ENCODE data around the gene CD34.

The CD34 gene

GRCh38 chr1:207871117-207871649 is 39.7 kb downstream of the CD34 start:
- no peak for DNase-seq

DNA sequence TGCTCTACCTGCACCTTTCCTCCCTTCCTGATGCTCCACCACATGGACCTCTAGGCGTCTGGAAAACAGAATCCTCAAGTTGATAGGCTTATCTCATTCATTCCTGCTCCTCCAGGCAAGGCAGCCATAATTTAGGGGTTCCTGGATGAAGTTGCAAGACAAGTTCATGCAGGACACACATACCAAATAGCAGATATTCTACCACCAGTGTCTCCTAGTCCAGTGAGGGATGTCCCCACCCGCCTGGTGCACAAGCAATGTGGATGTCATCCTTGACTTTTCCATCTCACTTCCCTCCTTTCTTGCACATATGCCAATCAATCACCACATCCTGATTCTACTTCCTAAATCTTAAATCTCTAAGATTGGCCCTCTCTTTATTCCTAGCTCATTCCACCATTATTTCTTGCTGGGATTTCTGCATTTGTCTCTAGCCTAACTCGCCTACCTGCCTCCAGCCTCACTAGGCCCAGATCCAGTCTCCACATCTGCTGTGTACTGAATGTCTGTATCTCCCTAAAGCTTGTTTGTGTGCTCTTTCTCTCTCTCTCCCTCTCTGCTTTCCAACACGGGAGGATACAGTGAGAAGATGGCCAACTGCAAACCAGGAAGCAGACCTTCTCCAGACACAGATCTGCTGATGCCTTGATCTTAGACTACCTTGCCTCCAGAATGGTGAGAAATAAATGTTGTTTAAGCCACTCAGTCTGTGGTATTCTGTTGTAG is 40.5 kb downstream of the CD34 start:
- DNase-seq, result no peak

- no peak for DNase-seq
These were observed 41.1 kb downstream of the CD34 start for GRCh38 chr1:207869859-207870258.

DNA sequence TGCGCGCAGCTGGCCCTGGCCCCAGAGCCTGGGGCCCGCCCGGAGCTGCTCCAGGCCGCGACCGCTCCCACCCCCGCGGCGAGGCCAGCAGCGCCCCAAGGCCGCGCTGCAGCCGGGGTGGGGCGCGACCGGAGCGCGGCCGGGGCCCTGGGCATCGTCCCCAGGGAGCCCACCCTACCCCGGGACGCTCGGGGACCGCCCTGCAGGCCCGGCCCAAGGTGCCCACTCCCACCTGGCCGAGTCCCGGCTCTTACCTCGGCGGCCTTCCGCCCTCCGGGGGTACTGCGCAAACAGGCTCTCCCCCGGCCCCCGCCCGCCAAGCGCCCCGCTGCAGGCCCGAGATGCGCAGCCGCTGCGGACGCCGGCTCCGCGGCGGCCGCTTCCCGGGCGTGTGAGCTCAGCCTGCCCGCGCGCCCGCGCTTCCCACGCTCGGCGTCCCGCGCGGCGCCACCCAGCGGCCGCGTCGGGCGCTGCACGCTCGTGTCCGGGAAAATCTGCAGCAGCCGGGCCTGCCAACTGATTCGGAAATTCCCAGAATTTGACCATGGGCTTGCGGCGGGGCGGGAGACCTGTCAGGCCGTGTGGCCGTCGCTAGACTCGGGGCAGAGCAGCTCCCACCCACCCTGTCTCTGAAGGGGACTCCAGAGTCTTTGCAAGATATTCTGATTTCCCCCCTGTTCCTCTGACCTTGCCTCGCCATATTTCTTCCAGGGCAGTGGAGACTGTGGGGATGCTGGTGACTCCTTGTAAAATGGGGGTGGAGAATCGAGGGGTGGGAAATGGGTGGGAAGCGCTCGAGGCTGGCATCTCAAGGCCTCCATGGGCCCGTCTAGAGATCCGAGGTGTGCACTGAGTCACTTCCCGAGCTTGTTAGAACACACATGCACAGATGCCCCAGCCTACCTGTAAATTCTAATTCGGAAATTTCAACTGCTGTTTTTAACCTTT is 41.9 kb downstream of the CD34 start:
- peak; percentile 48 for DNase-seq

- no peak for DNase-seq
These were observed 42.6 kb downstream of the CD34 start for GRCh38 chr1:207868251-207868773.

- no peak for DNase-seq
These were observed 43.5 kb downstream of the CD34 start for GRCh38 chr1:207867136-207868109.

- no peak for DNase-seq
These were observed 44.3 kb downstream of the CD34 start for GRCh38 chr1:207866471-207867135.

DNA sequence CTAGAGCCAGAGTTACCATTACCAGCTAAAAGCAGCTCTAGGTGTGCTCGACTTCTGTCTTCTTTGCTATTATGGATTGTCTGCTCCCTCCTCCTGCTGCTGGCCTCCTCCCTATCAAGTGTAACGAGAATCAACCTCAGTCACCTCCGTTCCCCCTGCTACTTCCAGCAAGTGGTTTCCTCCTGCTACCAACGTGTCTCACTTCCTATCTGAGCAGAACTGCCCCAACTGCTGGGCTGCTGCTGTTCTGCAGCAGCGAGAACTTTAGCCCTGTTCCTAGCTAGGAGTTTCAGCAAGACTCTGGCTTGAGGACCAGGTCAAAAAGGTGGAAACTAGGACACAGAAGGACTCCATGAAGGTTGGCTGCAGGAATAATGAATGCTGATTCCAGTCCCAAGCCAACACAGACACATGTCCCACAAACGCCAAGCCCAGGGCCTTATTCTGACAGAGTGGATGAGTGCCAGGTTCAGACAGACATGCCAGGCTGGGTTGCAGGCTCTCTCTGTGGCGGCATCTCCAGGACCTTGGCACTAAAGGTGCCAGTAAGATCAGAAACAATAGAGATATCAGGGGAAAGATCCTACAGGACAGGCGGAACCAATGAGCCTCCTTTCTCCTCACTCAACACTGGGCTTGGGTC is 46.9 kb downstream of the CD34 start:
- DNase-seq, result no peak

DNA sequence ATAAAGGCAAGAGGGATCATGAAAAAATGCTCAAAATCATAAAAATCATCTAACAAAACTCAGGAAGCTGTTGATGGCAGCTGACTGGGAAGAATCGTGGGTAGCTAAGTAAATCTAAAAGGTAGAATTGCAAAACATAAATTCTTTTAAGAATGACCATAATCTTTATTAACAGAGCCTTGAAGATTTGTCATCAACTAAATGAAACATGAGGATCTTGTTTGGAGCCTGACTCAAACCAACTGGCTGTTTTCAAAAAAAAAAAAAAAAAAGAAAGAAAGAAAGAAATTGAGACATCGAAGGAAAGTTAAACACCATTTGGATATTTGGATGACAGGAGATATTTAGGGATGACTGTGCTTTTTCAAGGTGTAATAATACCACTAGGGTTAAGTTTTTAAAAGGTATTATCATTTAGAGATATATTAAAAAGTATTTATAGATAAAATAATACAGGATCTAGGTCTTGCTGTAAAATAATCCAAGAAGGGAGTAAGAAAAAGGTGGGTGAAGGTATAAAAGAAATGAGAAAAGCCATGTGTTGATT is 48.6 kb downstream of the CD34 start:
- DNase-seq, result no peak

GRCh38 chr1:207861442-207862177 is 49.3 kb downstream of the CD34 start:
- DNase-seq, result peak; percentile 18

GRCh38 chr1:207860531-207860930 is 50.4 kb downstream of the CD34 start:
- DNase-seq, result no peak

GRCh38 chr1:207858806-207859205 is 52.1 kb downstream of the CD34 start:
- no peak for DNase-seq

- DNase-seq, result no peak
These were observed 52.6 kb downstream of the CD34 start for GRCh38 chr1:207858281-207858680.

DNA sequence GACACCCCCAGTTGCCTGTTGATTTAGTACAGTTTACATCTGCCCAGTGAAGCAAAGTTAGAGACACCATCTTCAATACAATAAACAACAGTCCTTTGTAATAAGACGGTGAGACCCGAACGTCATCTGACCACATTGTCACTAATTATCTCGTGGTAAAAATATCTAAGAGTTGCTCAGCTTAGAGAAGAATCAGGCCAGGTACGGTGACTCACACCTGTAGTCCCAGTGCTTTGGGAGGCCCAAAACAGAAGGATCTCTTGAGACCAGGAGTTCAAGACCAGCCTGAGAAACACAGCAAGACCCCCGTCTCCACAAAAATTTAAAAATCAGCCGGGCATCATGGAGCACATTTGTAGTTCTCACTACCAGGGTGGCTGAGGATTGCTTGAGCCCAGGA is 53.5 kb downstream of the CD34 start:
- no peak for DNase-seq

- DNase-seq, result no peak
These were observed 54.5 kb downstream of the CD34 start for GRCh38 chr1:207856276-207857023.

DNA sequence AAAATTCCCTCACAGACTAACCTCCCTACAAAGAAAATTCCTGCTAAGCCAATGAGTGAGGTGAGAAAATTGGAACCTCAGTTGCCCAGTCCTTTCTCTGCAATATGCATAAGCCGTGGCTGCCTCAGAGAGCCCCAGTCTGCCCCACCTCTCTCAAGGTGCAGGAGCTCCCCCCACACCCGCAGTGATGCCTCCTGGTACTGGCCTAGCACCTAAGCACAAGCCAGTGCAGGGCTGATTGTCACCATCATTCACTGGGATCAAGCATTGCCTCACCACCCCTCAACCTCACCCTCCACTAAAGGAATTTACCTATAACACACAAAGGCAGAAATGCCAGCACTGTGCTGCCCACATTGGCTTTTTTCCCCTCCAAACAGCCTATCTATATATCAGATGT is 56.9 kb downstream of the CD34 start:
- DNase-seq, result no peak

- no peak for DNase-seq
These were observed 57.6 kb downstream of the CD34 start for GRCh38 chr1:207853372-207853757.

GRCh38 chr1:207852576-207853371 is 58.2 kb downstream of the CD34 start:
- DNase-seq, result no peak

GRCh38 chr1:207851696-207852095 is 59.2 kb downstream of the CD34 start:
- no peak for DNase-seq
